HEK293T (cell line): ENCODE results near the gene EPB41L3.
"Not testable (repeated sequence)": the region's sequence is repeated elsewhere in the genome, so short reads cannot be mapped to it uniquely, and the experiment has no call there.

Experiments
- CTCF ChIA-PET: fragments of 350-600 bp; formaldehyde crosslinking; extraction: SDS; loops from one replicate; lab custom pipeline; 2021; ENCODE audit warnings: antibody characterized with exemption, inconsistent platforms; lab: Yijun Ruan, JAX
- POLR2A ChIA-PET: fragments of 350-600 bp; formaldehyde crosslinking; extraction: SDS; loops from one replicate; lab custom pipeline; 2020; ENCODE audit warnings: antibody characterized with exemption, inconsistent platforms; lab: Yijun Ruan, JAX
- DNase-seq: peaks from one replicate; pipeline ENCODE4 v3.0.0; 2012; ENCODE audit warnings: mixed read lengths; ENCODE audit errors: extremely low spot score
- ARNT ChIP-seq: fragments of 450-650 bp; IDR thresholded peaks from 2 replicates; pipeline ENCODE4 v1.6.1; 2017; ENCODE audit warnings: mild to moderate bottlenecking
- BHLHE40 ChIP-seq: fragments of 450-650 bp; IDR thresholded peaks from 2 replicates; pipeline ENCODE4 v1.6.1; 2016; ENCODE audit warnings: mild to moderate bottlenecking, moderate library complexity, borderline replicate concordance
- CTBP1 ChIP-seq: fragments of 450-650 bp; IDR thresholded peaks from 2 replicates; pipeline ENCODE4 v1.6.1; 2016; ENCODE audit warnings: borderline replicate concordance
- ELF4 ChIP-seq: fragments of 450-650 bp; IDR thresholded peaks from 2 replicates; pipeline ENCODE4 v1.6.1; 2017; ENCODE audit warnings: antibody characterized with exemption
- FOXA1 ChIP-seq: fragments of 450-650 bp; IDR thresholded peaks from 2 replicates; pipeline ENCODE4 v1.6.1; 2016; ENCODE audit warnings: mild to moderate bottlenecking
- FOXK2 ChIP-seq: fragments of 450-650 bp; IDR thresholded peaks from 2 replicates; pipeline ENCODE4 v1.6.1; 2016; ENCODE audit warnings: mild to moderate bottlenecking
- FOXM1 ChIP-seq: fragments of 450-650 bp; IDR thresholded peaks from 2 replicates; pipeline ENCODE4 v1.6.1; 2017; ENCODE audit warnings: mild to moderate bottlenecking, borderline replicate concordance
- HDGF ChIP-seq: fragments of 450-650 bp; IDR thresholded peaks from 2 replicates; pipeline ENCODE4 v1.6.1; 2017; ENCODE audit warnings: antibody characterized with exemption, borderline replicate concordance
- L3MBTL2 ChIP-seq: fragments of 450-650 bp; conservative IDR thresholded peaks from 2 replicates; pipeline ENCODE4 v1.6.1; 2016; ENCODE audit warnings: mild to moderate bottlenecking
- LEF1 ChIP-seq: fragments of 450-650 bp; IDR thresholded peaks from 2 replicates; pipeline ENCODE4 v1.6.1; 2017; ENCODE audit warnings: mild to moderate bottlenecking, borderline replicate concordance
- NFRKB ChIP-seq: fragments of 450-650 bp; IDR thresholded peaks from 2 replicates; pipeline ENCODE4 v1.6.1; 2016; ENCODE audit warnings: mild to moderate bottlenecking, moderate library complexity
- SP1 ChIP-seq: fragments of 450-650 bp; IDR thresholded peaks from 2 replicates; pipeline ENCODE4 v1.6.1; 2017
- SUZ12 ChIP-seq: fragments of 450-650 bp; IDR thresholded peaks from 2 replicates; pipeline ENCODE4 v1.6.1; 2016; ENCODE audit warnings: mild to moderate bottlenecking
- TARDBP ChIP-seq: fragments of 450-650 bp; IDR thresholded peaks from 2 replicates; pipeline ENCODE4 v1.6.1; 2016
- ZNF384 ChIP-seq: fragments of 450-650 bp; IDR thresholded peaks from 2 replicates; pipeline ENCODE4 v1.6.1; 2016
- TF ChIP-seq, protein P1 (sequence below): fragments of 450-650 bp; IDR thresholded peaks from 2 replicates; pipeline ENCODE4 v1.6.1; 2016

EPB41L3 gene

DNA sequence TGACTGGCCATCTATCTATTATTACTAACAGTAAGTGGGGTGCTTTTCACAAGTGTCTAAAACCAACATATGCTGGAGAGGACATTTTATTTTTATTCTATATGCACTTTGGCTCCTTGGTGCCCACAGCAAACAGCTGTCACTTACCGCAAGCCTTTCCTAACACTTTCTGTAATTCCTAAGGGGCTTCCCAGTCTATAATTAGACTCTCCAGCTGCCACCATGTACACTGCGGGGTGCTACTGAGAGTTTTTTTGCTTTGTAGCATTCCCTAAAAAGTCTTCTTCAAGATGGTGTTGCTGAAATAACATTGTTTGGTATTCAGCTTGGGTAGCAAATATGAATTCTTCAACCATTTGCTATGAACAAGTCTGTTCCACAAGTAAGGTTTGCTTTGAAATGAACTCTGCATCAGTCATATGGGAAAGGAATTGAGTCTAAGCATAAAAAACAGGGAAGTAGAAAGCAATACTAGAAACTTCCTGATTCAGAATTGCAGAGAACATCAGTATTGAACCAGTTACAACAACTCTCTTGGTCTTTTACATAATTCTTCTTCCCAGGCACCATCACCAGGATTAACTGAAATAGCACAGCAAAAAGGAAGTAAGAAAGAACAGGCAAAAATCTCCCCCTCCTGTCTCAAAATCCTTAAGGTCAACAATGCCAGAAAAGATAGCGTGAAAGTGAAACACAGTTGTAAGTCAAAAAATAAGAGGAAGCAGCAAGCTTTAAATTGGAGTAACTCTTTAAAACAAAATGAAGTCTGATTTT lies 28.6 kb downstream of the EPB41L3 start:
- no peak for TF ChIP-seq HDGF
- TF ChIP-seq FOXM1 = no peak
- TF ChIP-seq L3MBTL2 = no peak
- TF ChIP-seq ELF4 = no peak
- TF ChIP-seq FOXK2 = no peak
- no peak for TF ChIP-seq SP1
- TF ChIP-seq LEF1 = no peak
- TF ChIP-seq NFRKB = no peak
- no peak for TF ChIP-seq BHLHE40
- TF ChIP-seq, protein P1, sequence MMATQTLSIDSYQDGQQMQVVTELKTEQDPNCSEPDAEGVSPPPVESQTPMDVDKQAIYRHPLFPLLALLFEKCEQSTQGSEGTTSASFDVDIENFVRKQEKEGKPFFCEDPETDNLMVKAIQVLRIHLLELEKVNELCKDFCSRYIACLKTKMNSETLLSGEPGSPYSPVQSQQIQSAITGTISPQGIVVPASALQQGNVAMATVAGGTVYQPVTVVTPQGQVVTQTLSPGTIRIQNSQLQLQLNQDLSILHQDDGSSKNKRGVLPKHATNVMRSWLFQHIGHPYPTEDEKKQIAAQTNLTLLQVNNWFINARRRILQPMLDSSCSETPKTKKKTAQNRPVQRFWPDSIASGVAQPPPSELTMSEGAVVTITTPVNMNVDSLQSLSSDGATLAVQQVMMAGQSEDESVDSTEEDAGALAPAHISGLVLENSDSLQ = no peak
- no peak for TF ChIP-seq TARDBP
- TF ChIP-seq ARNT = no peak
- no peak for TF ChIP-seq ZNF384
- TF ChIP-seq FOXA1 = no peak
- no peak for TF ChIP-seq CTBP1
- CTCF ChIA-PET = no interaction called here
- DNase-seq = no peak
- POLR2A ChIA-PET = no interaction called here

DNA sequence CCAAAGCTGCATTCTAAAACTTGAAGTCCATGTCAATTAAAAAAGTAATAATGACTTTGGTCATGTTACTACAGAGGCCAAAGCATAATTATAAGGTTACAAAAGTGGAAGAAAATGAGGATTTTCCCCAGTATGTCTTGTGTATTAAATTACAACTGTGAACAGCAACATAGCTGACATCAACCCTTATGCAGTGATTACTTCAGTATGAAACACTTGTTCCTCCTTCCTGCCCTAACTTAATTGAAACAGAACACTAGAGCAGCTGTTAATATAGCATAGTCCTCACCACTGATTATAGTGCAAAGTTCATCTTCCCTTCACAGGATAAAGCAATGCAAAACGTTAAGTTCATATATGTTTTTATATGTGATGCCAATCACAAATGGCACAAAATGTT lies 29.9 kb downstream of the EPB41L3 start:
- CTCF ChIA-PET = no interaction called here
- POLR2A ChIA-PET = no interaction called here

DNA sequence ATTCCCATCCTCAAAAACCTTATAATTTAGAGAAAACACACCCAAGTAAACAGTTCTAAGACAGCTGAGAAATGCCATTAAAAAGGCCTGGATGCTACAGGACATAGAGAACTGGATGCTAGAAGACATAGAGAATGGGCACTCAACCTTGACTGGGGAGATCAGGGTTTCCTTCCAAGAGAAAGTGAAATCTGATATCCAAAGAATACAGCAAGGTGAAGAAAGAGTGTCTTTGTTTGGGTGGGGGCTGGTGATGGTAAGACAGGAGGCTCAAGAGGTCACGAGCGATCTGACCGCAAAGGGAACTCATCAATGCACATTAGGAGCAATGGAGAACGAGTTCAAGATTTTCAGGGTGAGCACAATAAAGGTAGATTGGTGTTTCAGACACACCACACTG lies 31.6 kb downstream of the EPB41L3 start:
- DNase-seq = no peak
- POLR2A ChIA-PET = no interaction called here
- CTCF ChIA-PET = no interaction called here
- TF ChIP-seq LEF1 (no peak), ARNT (no peak), ELF4 (no peak), CTBP1 (no peak), FOXM1 (no peak), FOXA1 (no peak)

More for the DNA sequence above, 29.9 kb downstream of the EPB41L3 start:
- no peak for TF ChIP-seq FOXM1
- no peak for TF ChIP-seq LEF1
- TF ChIP-seq NFRKB = no peak
- no peak for TF ChIP-seq CTBP1
- TF ChIP-seq FOXA1 = no peak
- TF ChIP-seq SUZ12 = no peak
- no peak for TF ChIP-seq SP1
- TF ChIP-seq ARNT = no peak
- no peak for TF ChIP-seq ELF4
- no peak for TF ChIP-seq FOXK2
- no peak for TF ChIP-seq L3MBTL2
- DNase-seq = no peak

DNA sequence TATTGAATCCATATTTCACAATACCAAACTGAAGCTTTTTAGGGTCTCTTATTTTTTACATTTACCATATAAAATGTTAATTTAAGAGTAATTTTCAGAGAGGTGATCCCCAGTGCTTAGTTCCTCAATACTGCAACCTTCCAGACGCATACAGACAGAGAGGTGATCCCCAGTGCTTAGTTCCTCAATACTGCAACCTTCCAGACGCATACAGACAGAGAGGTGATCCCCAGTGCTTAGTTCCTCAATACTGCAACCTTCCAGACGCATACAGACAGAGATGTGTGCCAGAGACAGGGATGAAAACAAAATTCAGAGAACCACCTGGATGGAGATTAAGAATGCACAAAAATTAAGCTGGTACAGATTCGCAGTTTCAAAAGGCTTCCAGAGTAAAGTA lies 32.3 kb downstream of the EPB41L3 start:
- DNase-seq, POLR2A ChIA-PET, CTCF ChIA-PET: not testable (repeated sequence)

DNA sequence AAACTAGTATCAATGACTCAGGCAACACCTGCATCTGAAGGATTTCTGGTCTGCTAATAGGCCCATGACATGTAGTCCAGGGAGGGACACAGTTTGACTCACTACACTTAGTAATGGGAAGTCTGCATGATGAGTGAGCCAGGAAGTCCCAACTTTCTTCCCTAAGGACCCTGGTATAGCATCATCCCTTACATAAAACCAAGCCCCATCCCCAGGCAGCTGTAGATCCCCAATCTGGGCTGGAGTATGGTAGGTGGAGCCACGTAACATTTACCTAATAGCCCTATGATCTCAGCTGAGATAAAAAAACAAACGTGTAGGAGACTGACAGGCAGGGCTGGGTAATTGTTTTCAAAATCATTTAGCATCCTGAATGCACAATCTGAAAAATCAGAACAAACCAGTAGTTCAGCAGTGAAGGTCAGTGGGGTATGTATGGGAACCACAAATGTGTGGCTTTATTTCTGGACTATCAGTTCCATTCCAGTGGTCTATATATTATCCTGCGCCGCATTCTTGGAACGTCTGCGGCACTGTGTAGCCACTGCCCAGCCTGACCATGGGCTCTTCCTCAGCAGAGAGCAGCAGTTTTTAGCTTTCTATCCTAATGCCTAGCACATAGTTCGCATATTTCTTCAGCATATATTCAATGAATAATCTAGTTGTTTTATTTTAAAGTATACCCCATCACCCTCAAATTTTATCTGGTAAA lies 33.5 kb downstream of the EPB41L3 start:
- TF ChIP-seq CTBP1 = no peak
- ChIA-PET CTCF (no interaction called here), POLR2A (no interaction called here)
- no peak for DNase-seq

DNA sequence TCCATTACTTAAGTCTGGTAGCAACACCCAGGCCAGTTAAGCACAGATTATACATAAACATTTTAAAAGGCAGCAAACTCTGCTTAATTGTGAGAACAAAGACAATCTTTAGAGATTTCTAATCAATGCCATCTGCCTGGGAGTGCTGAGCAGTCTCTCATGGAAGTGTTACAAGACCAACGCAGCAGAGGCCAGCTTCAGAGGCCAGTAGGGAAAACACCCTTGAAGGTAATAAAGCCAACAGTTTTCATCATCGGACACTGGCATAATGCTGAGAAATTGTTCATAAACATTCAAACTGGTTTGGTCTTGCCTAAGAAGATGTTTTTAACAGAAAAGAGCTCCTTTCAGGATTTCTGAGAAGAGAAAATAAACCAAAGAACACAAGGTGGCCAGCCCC lies 35.0 kb downstream of the EPB41L3 start:
- no peak for DNase-seq
- TF ChIP-seq, protein P1 = no peak
- TF ChIP-seq HDGF (no peak), TARDBP (no peak), ARNT (no peak), LEF1 (no peak), FOXK2 (no peak), SP1 (no peak), ELF4 (no peak)
- ChIA-PET CTCF (no interaction called here), POLR2A (no interaction called here)

DNA sequence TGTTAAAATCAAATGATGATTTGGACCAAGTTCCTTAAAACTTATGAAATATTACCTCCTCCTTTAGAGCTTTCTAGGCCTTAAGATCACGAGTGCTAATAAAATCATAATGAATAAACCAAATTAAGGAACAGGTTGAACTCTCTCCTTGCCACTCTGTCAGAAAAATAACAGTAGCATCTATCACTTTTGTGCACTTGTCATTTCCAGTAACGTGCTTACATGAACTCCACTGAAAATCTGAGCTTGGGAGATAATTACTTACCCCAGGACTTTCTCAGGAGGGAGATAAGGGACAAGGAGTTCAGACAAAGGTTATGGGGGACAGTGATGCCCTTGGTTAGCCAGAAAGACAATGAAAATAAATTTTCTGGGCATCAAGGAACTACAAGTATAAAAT lies 36.0 kb downstream of the EPB41L3 start:
- no peak for DNase-seq
- ChIA-PET CTCF (no interaction called here), POLR2A (no interaction called here)
- TF ChIP-seq NFRKB = no peak
- no peak for TF ChIP-seq BHLHE40
- no peak for TF ChIP-seq FOXK2
- no peak for TF ChIP-seq SP1
- no peak for TF ChIP-seq ZNF384
- no peak for TF ChIP-seq FOXA1
- TF ChIP-seq SUZ12 = no peak
- no peak for TF ChIP-seq ARNT
- no peak for TF ChIP-seq HDGF
- TF ChIP-seq, protein P1 = no peak
- TF ChIP-seq L3MBTL2 = no peak
